SH-SY5Y (cell line): ENCODE data around the gene VPS26B.

Source experiments
- GATA2 ChIP-seq: IDR thresholded peaks from 2 replicates; pipeline ENCODE4 v1.6.1; 2011; ENCODE audit warnings: mild to moderate bottlenecking, low read depth, low read length
- GATA3 ChIP-seq: IDR thresholded peaks from 2 replicates; pipeline ENCODE4 v1.6.1; 2011; ENCODE audit warnings: low read depth, mild to moderate bottlenecking, low read length, moderate library complexity

DNA sequence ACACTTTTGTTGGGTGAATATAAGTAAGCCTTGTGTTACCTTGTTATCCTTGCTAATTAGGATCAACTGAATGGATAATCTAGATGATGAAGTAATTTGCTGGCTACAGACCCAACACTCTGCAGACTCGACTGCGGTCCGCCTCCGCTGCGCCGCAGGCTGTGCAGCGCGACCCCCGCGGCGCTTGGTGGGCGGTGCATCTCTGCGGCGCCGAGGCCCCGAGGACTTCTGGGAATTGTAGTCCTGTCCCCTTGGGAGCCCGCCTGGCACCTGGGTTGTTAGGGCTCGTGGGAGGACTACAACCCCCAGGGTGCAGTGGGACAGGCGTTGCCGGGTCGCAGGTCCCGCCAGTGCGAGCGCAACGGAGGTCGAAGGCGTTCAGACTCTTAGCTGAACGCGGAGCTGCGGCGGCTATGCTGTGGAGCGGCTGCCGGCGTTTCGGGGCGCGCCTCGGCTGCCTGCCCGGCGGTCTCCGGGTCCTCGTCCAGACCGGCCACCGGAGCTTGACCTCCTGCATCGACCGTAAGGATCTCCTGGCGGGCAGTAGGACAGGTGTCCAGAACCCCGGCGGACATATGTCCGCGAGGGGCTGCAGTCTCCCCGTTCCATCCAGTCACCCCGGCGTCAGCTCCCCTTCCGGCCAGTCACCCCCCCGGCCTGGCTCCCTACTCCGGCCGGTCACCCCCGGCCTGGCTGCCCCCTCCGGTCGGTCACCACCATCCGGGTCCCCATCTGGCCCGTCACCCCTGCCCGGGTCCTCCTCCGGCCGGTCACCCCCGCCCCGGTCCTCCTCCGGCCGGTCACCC, 28.9 kb downstream of the VPS26B start, which contains the start of the genes ACAD8 and THYN1:
- TF ChIP-seq GATA2 (no peak), GATA3 (no peak)
